K562 (cell line): ENCODE results near the gene CAMK2G. TPM values are rescaled to one million over a fixed set of nuclear protein-coding genes. Genes with fewer than 3 reads are reported as not detected.
A peak's percentile ranks its signal among the peaks of the same experiment; 100 is the strongest.

Experiments used
- BCOR ChIP-seq: fragments of 450-650 bp; IDR thresholded peaks from 2 replicates; pipeline ENCODE4 v1.6.1; 2016
- CBFA2T3 ChIP-seq: fragments of 450-650 bp; IDR thresholded peaks from 2 replicates; pipeline ENCODE4 v1.6.1; 2017
- CBX5 ChIP-seq: IDR thresholded peaks from 2 replicates; pipeline ENCODE4 v1.6.1; 2014; ENCODE audit warnings: low read depth, borderline replicate concordance
- DIDO1 ChIP-seq: fragments of 450-650 bp; IDR thresholded peaks from 2 replicates; pipeline ENCODE4 v1.6.1; 2016; ENCODE audit warnings: low read depth, missing biosample characterization, missing genetic modification characterization
- DMBX1 ChIP-seq: fragments of 250-450 bp; sonication (Bioruptor Pico); IDR thresholded peaks from 2 replicates; pipeline ENCODE4 v1.8.0; 2022; ENCODE audit warnings: inconsistent platforms, mild to moderate bottlenecking, moderate library complexity, borderline replicate concordance
- HNRNPK ChIP-seq: fragments of 200-400 bp; formaldehyde crosslinking; IDR thresholded peaks from one replicate; pipeline ENCODE4 v1.6.1; 2018; ENCODE audit warnings: mild to moderate bottlenecking, low read depth, low read length; ENCODE audit not compliant: poor library complexity, severe bottlenecking
- MCM7 ChIP-seq, 2 experiments: fragments of 450-650 bp; IDR thresholded peaks; 2 replicates each; pipeline ENCODE4 v1.6.1; 2016 to 2018
- NELFE ChIP-seq: IDR thresholded peaks from 2 replicates; pipeline ENCODE4 v1.6.1; 2011; ENCODE audit warnings: mild to moderate bottlenecking; ENCODE audit not compliant: insufficient read depth, insufficient read length
- RNF2 ChIP-seq: sonication (generic); IDR thresholded peaks from 2 replicates; pipeline ENCODE4 v1.6.1; 2016
- TBP ChIP-seq: optimal IDR thresholded peaks from 2 replicates; pipeline ENCODE3; 2011; ENCODE audit warnings: low read depth, low read length, improper control_type of control experiment
- XRCC3 ChIP-seq: fragments of 450-650 bp; IDR thresholded peaks from 2 replicates; pipeline ENCODE4 v1.6.1; 2017; ENCODE audit warnings: mild to moderate bottlenecking, moderate library complexity
- YY1 ChIP-seq, 3 experiments: IDR thresholded peaks; 2 replicates each; pipeline ENCODE4 v1.6.1; 2011; ENCODE audit warnings: low read length in 2 of 3, mild to moderate bottlenecking in 2 of 3, moderate library complexity in 2 of 3, borderline replicate concordance in 1 of 3, control low read depth in 1 of 3, low read depth in 1 of 3; ENCODE audit not compliant: insufficient read depth in 3 of 3, insufficient replicate concordance in 2 of 3, control insufficient read depth in 1 of 3, insufficient read length in 1 of 3; ENCODE audit errors: extremely low read depth in 1 of 3
- ZNF124 ChIP-seq: sonication (generic); formaldehyde crosslinking; IDR thresholded peaks from 2 replicates; pipeline ENCODE4 v1.8.1; 2022; ENCODE audit warnings: missing genetic modification reagents
- ZNF217 ChIP-seq: sonication (generic); formaldehyde crosslinking; IDR thresholded peaks from 2 replicates; pipeline ENCODE4 v1.8.0; 2022; ENCODE audit warnings: mild to moderate bottlenecking, missing genetic modification reagents
- ZNF263 ChIP-seq: sonication (generic); formaldehyde crosslinking; IDR thresholded peaks from 2 replicates; pipeline ENCODE4 v1.8.0; 2022; ENCODE audit warnings: mild to moderate bottlenecking, missing genetic modification reagents, borderline replicate concordance
- ZNF384 ChIP-seq: IDR thresholded peaks from 2 replicates; pipeline ENCODE4 v1.6.1; 2012; ENCODE audit warnings: low read depth, low read length, improper control_type of control experiment
- ZNF778 ChIP-seq: fragments of 450-650 bp; formaldehyde crosslinking; IDR thresholded peaks from 2 replicates; pipeline ENCODE4 v1.4.0; 2020; ENCODE audit warnings: mild to moderate bottlenecking, moderate library complexity
- polyA plus RNA-seq, 8 experiments: library from polyadenylated mRNA; depleted of rRNA in 4 of 8; stranded (reverse) in 5 of 8; unstranded in 3 of 8; fragments of >200 nt; fragmentation: Nextera tagmentation in 2 of 8; fragmentation: Illumina TruSeq in 1 of 8; extraction: Ambion mirVana in 2 of 8; extraction: Trizol in 1 of 8; gene quantifications; 2 replicates each; pipeline versions ENCODE4 v1.2.1 to v1.2.3, GENCODE V29; 2011 to 2014; ENCODE audit warnings: inconsistent platforms in 1 of 8, missing spikeins in 1 of 8
- total RNA-seq, 7 experiments: library from RNA; depleted of rRNA in 6 of 7; stranded (reverse); fragments of >200 nt in 6 of 7; fragmentation: Illumina TruSeq in 2 of 7; extraction: Trizol in 2 of 7; gene quantifications; 2 replicates each; pipeline versions ENCODE4 v1.2.1 to v1.2.3, GENCODE V29; 2011 to 2021; ENCODE audit warnings: low replicate concordance in 1 of 7
- TF ChIP-seq, protein P1 (sequence below): fragments of 450-650 bp; IDR thresholded peaks from 2 replicates; pipeline ENCODE4 v1.6.1; 2018; ENCODE audit warnings: mild to moderate bottlenecking, low read depth; ENCODE audit not compliant: partially characterized antibody
- TF ChIP-seq, protein P2 (sequence below), 2 experiments: fragments of 450-650 bp; IDR thresholded peaks; 2 replicates each; pipeline ENCODE4 v1.6.1; 2016; ENCODE audit warnings: mild to moderate bottlenecking in 2 of 2, borderline replicate concordance in 1 of 2, low read depth in 1 of 2, moderate library complexity in 1 of 2

The CAMK2G gene
- total and polyA plus RNA-seq, 9 of the 15 experiments (the other 6 are each of a cell fraction or from before 2014, with no cell fraction given), result 9.0 to 37.9 (median 32.6) TPM

DNA sequence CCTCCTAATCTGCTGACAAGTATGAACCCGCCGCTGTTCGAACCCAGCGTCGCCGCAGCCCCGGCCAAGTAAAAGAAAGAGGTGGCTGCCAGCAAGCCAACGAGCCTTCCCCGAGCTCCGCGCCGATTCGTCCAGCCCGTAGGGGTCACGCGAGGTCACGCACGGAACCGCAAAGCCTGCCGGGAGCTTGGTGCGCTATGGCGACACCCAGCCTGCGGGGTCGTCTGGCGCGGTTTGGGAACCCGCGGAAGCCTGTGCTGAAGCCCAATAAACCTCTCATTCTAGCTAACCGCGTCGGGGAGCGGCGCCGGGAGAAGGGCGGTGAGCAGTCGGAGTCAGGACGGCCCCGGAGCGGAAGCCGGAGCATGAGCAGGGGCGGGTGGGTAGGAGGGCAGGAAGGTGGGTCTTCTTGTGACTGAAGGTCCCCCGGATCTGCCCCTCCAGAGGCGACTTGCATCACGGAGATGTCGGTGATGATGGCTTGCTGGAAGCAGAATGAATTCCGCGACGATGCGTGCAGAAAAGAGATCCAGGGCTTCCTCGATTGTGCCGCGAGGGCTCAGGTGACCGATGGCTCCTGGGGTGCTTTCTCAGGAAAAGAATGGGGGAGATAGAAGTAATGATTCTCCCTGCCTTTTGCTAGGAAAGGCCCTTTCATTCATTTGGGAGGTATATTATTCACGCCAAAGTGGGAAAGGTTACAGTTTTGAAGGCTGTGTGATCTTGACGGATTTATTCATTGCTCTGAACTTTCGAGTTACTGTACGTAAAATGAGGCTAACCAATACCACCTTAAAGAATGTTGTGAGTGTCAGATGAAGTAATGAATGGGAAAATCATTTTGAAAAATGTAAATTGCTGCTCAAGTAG is 92.2 kb downstream of the CAMK2G start, which contains the start of gene CHCHD1 (continued):
- TF ChIP-seq, protein P1, sequence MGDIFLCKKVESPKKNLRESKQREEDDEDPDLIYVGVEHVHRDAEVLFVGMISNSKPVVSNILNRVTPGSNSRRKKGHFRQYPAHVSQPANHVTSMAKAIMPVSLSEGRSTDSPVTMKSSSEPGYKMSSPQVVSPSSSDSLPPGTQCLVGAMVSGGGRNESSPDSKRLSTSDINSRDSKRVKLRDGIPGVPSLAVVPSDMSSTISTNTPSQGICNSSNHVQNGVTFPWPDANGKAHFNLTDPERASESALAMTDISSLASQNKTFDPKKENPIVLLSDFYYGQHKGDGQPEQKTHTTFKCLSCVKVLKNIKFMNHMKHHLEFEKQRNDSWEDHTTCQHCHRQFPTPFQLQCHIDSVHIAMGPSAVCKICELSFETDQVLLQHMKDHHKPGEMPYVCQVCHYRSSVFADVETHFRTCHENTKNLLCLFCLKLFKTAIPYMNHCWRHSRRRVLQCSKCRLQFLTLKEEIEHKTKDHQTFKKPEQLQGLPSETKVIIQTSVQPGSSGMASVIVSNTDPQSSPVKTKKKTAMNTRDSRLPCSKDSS, result no peak
- TF ChIP-seq HNRNPK, result no peak
- no peak for TF ChIP-seq CBFA2T3
- no peak for TF ChIP-seq ZNF217 (CRISPR knock-in tag)
- no peak for TF ChIP-seq ZNF124
- TF ChIP-seq YY1 (IDR thresholded peaks at IDR 0.05; ENCODE audit: borderline replicate concordance in 1 of 3, control insufficient read depth in 1 of 3, extremely low read depth in 1 of 3, insufficient read depth in 3 of 3, insufficient read length in 1 of 3, insufficient replicate concordance in 2 of 3, low read depth in 1 of 3, low read length in 2 of 3), result peak; percentile 70 to 97 (median 93)
- TF ChIP-seq MCM7 (IDR thresholded peaks at IDR 0.05), result no peak
- no peak for TF ChIP-seq XRCC3
- no peak for TF ChIP-seq ZNF384
- TF ChIP-seq DMBX1, result peak; percentile 37; the same call in 1 of the 2 replicates
- TF ChIP-seq ZNF263, result no peak
- peak; percentile 52 for TF ChIP-seq RNF2
- no peak for TF ChIP-seq CBX5
- peak; percentile 36; the same call in 1 of the 2 replicates for TF ChIP-seq BCOR
- TF ChIP-seq DIDO1 (tag), result peak; percentile 69
- peak; percentile 92 for TF ChIP-seq TBP
- no peak for TF ChIP-seq NELFE
- TF ChIP-seq, protein P2, sequence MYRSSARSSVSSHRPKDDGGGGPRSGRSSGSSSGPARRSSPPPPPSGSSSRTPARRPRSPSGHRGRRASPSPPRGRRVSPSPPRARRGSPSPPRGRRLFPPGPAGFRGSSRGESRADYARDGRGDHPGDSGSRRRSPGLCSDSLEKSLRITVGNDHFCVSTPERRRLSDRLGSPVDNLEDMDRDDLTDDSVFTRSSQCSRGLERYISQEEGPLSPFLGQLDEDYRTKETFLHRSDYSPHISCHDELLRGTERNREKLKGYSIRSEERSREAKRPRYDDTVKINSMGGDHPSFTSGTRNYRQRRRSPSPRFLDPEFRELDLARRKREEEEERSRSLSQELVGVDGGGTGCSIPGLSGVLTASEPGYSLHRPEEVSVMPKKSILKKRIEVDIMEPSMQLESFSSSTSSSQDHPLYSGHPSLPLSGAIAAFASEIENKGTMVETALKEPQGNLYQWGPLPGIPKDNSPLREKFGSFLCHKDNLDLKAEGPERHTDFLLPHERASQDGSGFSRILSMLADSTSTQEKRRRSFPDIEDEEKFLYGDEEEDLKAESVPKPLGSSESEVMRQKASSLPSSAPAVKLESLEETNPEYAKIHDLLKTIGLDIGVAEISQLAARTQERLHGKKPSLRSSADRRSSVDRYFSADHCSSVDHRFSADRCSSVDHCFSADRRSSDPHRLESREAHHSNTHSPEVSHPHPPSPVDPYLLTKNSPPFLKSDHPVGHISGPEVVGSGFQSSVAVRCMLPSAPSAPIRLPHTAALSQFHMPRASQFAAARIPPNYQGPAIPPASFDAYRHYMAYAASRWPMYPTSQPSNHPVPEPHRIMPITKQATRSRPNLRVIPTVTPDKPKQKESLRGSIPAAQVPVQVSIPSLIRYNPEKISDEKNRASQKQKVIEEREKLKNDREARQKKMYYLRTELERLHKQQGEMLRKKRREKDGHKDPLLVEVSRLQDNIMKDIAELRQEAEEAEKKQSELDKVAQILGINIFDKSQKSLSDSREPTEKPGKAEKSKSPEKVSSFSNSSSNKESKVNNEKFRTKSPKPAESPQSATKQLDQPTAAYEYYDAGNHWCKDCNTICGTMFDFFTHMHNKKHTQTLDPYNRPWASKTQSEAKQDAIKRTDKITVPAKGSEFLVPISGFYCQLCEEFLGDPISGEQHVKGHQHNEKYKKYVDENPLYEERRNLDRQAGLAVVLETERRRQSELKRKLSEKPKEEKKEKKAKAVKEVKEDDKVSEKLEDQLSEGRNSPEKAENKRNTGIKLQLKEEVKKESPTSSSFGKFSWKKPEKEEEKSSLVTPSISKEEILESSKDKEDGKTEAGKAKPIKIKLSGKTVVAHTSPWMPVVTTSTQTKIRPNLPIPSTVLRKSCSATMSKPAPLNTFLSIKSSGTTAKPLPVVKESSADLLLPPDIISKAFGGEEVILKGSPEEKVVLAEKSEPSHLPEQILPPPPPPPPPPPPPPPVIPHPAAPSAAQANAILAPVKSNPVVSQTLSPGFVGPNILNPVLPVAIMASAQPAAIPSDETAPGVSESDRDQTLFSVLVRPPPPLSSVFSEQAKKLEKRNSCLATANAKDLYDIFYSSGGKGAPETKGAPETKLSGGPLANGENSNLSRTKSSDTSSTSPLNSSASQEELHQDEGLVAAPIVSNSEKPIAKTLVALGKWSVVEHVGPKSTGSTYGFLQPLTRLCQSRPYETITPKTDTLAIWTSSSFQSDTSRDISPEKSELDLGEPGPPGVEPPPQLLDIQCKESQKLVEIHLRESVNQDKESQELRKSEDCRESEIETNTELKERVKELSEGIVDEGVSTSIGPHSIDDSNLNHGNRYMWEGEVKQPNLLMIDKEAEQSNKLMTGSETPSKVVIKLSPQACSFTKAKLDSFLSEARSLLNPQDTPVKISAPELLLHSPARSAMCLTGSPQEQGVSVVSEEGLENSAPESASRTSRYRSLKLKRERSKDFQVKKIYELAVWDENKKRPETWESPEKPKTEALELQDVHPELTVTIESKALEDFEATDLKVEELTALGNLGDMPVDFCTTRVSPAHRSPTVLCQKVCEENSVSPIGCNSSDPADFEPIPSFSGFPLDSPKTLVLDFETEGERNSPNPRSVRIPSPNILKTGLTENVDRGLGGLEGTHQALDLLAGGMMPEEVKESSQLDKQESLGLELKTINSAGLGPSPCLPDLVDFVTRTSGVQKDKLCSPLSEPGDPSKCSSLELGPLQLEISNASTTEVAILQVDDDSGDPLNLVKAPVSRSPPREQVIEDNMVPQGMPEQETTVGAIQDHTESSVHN (IDR thresholded peaks at IDR 0.05; ENCODE audit: borderline replicate concordance in 1 of 2, low read depth in 1 of 2), result no peak
- no peak for TF ChIP-seq ZNF778
